CD4-positive, CD25-positive, alpha-beta regulatory T cell (primary cell): ENCODE data around the gene CARD10. TPM values are rescaled to one million over a fixed set of nuclear protein-coding genes. Genes with fewer than 3 reads are reported as not detected.

Source experiments
- ATAC-seq, 2 donors: fragments of 150-1000 bp; cut with Tn5 transposase; one replicate each; pipeline ENCODE4 v1.10.0; 2021; ENCODE audit warnings: low read depth in 2 of 2, moderate number of reproducible peaks in 2 of 2, moderate library complexity in 1 of 2
- DNase-seq, 3 donors: peaks; one replicate each; pipeline versions ENCODE4 v3.0.0 to v3.0.0-alpha.2; 2012 to 2022; ENCODE audit warnings: mixed read lengths in 1 of 3
- H3K27ac ChIP-seq: one replicate; pipeline ENCODE4 v1.7.0; 2013; ENCODE audit warnings: mild to moderate bottlenecking, low read length; ENCODE audit not compliant: insufficient read depth, poor library complexity, severe bottlenecking
- H3K27me3 ChIP-seq: one replicate; pipeline ENCODE4 v1.7.0; 2013; ENCODE audit warnings: low read length; ENCODE audit not compliant: control insufficient read depth, insufficient read depth
- H3K36me3 ChIP-seq: one replicate; pipeline ENCODE4 v1.7.0; 2013; ENCODE audit warnings: mild to moderate bottlenecking, low read length, moderate library complexity; ENCODE audit not compliant: control insufficient read depth, insufficient read depth
- H3K4me1 ChIP-seq: 2 replicates; pipeline ENCODE4 v1.7.0; 2013; ENCODE audit warnings: mild to moderate bottlenecking, low read length; ENCODE audit not compliant: insufficient read depth, control insufficient read depth, poor library complexity, severe bottlenecking
- H3K4me3 ChIP-seq: one replicate; pipeline ENCODE4 v1.7.0; 2013; ENCODE audit warnings: low read depth, mild to moderate bottlenecking, low read length, moderate library complexity
- H3K9me3 ChIP-seq, 2 experiments: 1 replicate in 1 of 2; 2 replicates in 1 of 2; pipeline ENCODE4 v1.7.0; 2013; ENCODE audit warnings: low read length in 2 of 2, mild to moderate bottlenecking in 1 of 2, moderate library complexity in 1 of 2; ENCODE audit not compliant: control insufficient read depth in 2 of 2
- H3K27ac Mint-ChIP-seq, 3 donors: one replicate each; pipeline ENCODE4 v1.8.0; 2020 to 2022; ENCODE audit warnings: mild to moderate bottlenecking in 3 of 3, mixed read lengths in 3 of 3, moderate library complexity in 2 of 3
- H3K27me3 Mint-ChIP-seq: one replicate; pipeline ENCODE4 v1.8.0; 2022; ENCODE audit warnings: mild to moderate bottlenecking, mixed read lengths
- H3K36me3 Mint-ChIP-seq: one replicate; pipeline ENCODE4 v1.8.0; 2020; ENCODE audit warnings: mixed read lengths
- H3K4me1 Mint-ChIP-seq, 4 donors: one replicate each; pipeline ENCODE4 v1.8.0; 2020 to 2022; ENCODE audit warnings: mixed read lengths in 4 of 4, mild to moderate bottlenecking in 1 of 4
- H3K4me3 Mint-ChIP-seq, 4 donors: one replicate each; pipeline ENCODE4 v1.8.0; 2020 to 2022; ENCODE audit warnings: mild to moderate bottlenecking in 4 of 4, mixed read lengths in 4 of 4, moderate library complexity in 3 of 4
- H3K9me3 Mint-ChIP-seq, 7 donors: one replicate each; pipeline ENCODE4 v1.8.0; 2020 to 2022; ENCODE audit warnings: mixed read lengths in 7 of 7, mild to moderate bottlenecking in 3 of 7, moderate library complexity in 2 of 7
- polyA plus RNA-seq, 4 donors: library from polyadenylated mRNA; unstranded; fragments of 300-500 nt; fragmentation: Illumina TruSeq; gene quantifications; one replicate each; pipeline ENCODE4 v1.2.3, GENCODE V29; 2021
- total RNA-seq: library from RNA; stranded (reverse); gene quantifications from one replicate; pipeline ENCODE4 v1.2.3, GENCODE V29; 2022

The CARD10 gene
- total and polyA plus RNA-seq, 5 donors from 2014 or later = not detected

DNA sequence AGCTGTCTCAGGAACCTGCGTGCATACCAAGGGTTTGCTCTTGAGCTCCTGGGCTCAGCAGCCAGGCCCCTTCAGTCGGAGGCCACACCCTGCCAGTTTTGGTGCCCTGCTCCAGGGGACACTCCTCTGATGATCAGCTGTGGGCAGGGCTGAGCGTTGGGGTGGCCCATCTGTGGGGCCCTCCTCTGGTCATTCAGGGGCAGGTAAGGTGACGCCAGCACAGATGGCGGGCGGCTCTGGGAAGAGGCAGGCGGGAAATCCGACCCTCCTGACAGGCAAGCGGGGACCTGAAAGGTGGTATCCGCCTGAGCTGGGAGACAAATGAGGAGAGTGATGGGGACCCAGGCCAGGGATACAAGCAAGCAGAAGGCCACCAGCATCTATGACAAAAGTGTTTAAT lies 29.2 kb downstream of the CARD10 start:
- H3K36me3 Mint-ChIP-seq = no peaks in the 10 kb centered on the region
- ATAC-seq = no peak
- H3K4me3 Mint-ChIP-seq = peak overlapping the region in 2 of 4 donors; percentile 38 to 58

DNA sequence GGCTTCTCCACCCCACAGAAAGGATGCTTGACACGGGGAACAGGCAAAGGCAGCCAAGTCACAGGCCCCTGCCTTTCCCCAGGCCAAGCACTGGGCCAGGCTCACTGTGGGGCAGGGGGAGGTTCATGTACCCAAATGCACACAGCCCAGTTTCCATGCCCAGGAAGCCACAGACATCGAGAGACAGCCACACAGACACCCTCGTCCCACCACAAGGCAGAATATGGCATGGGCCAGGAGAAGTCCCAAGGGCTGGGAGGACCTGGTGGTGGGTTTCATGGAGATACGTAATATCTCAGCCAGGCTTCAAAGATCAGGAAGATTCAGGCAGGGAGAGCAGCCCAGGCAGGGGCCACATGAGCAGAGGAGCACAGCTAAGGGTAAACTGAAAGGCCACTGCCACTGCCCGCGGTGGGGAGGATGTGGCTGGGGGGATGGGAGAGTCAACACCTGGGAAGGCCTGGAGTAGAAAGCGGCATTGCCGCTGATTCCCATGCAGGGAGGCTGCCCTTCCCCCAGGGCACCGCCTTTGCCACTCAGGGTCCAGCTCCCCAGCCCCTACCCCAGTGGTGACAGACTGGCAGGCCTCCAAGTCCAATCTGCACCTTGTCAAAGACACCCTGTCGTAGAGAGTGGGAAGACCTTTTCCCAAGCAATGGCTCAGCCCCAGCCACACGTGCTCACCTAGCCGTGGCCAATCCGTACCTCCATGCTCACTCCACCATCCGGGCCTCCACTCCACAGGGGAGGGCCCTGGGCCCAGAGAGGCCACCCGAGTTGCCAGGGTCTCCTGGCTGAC lies 30.7 kb downstream of the CARD10 start:
- peak overlapping the region in 2 of 3 donors; percentile 80 to 98 for H3K27ac Mint-ChIP-seq
- H3K9me3 Mint-ChIP-seq = peaks cover 0 to 1% (median 0%) of the 10 kb centered on the region in 7 donors
- Histone ChIP-seq H3K4me1 (peaks cover 40% of the 10 kb centered on the region), H3K9me3 (no peaks in the 10 kb centered on the region), H3K36me3 (no peaks in the 10 kb centered on the region), H3K4me3 (no peak overlapping the region), H3K27ac (no peak overlapping the region), H3K27me3 (no peaks in the 10 kb centered on the region)
- ATAC-seq (no peak), DNase-seq (no peak)
- H3K4me3 Mint-ChIP-seq = peak overlapping the region in 1 of 4 donors; percentile 13
- H3K4me1 Mint-ChIP-seq = peaks cover 0 to 70% (median 23%) of the 10 kb centered on the region in 4 donors
- H3K36me3 Mint-ChIP-seq = no peaks in the 10 kb centered on the region
- no peaks in the 10 kb centered on the region for H3K27me3 Mint-ChIP-seq

More for the DNA sequence above, 29.2 kb downstream of the CARD10 start:
- Histone ChIP-seq H3K9me3 (no peaks in the 10 kb centered on the region), H3K36me3 (no peaks in the 10 kb centered on the region), H3K27me3 (no peaks in the 10 kb centered on the region), H3K4me3 (no peak overlapping the region), H3K4me1 (peaks cover 26% of the 10 kb centered on the region), H3K27ac (no peak overlapping the region)
- Mint-ChIP-seq H3K27me3 (no peaks in the 10 kb centered on the region), H3K27ac (peak overlapping the region in 2 of 3 donors; percentile 44 to 84), H3K9me3 (no peaks in the 10 kb centered on the region), H3K4me1 (peaks cover 0 to 59% (median 23%) of the 10 kb centered on the region in 4 donors)
- no peak for DNase-seq

DNA sequence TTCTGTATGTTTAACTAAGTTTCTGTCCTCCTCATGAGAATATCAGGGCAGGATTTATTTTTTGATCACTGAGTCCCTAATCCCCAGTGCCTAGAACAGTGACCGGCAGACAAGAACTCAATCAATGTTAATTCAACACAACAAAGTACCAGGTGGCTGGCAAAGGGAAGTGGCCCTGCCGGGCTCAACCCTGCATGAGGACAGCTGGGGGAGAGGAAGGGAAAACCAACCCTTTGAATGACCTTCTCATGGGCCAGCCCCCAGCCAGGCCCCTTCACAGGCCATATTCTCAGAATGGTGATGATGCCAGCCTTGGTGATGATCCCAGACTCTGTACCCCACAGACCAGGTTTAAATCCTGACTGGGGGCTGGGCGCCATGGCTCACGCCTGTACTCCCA lies 31.6 kb downstream of the CARD10 start:
- Histone ChIP-seq H3K27me3 (no peaks in the 10 kb centered on the region), H3K27ac (peak overlapping the region; percentile 86), H3K36me3 (peaks cover 3% of the 10 kb centered on the region), H3K9me3 (no peaks in the 10 kb centered on the region), H3K4me3 (no peak overlapping the region), H3K4me1 (peaks cover 50% of the 10 kb centered on the region)
- H3K27me3 Mint-ChIP-seq = no peaks in the 10 kb centered on the region
- H3K36me3 Mint-ChIP-seq = peaks cover 4% of the 10 kb centered on the region
- H3K27ac Mint-ChIP-seq = peak overlapping the region; percentile 93 to 98 (median 95)
- ATAC-seq (no peak), DNase-seq (no peak)
- peaks cover 0 to 1% (median 0%) of the 10 kb centered on the region in 7 donors for H3K9me3 Mint-ChIP-seq
- peaks cover 0 to 70% (median 24%) of the 10 kb centered on the region in 4 donors for H3K4me1 Mint-ChIP-seq
- peak overlapping the region; percentile 91 to 99 (median 97) for H3K4me3 Mint-ChIP-seq

DNA sequence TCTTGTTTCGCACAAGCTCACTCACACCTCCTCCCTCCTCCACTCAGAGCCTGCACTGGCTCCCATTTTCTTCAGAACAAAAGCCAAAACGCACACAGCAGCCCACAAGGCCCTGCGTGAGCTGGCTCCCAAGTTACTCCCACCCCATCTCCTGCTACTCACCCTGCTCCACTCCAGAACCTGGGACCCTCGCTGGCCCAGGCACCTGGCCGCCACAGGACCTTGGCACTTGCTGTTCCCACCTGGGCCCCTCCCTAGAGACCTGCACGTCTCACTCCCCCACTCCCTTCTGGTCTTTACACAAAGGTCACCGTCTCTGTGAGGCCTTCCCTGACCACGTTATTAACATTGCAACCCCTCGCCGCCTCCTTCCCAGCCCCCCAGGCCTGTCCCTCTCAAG lies 32.1 kb downstream of the CARD10 start:
- peaks cover 0 to 1% (median 0%) of the 10 kb centered on the region in 7 donors for H3K9me3 Mint-ChIP-seq
- H3K27ac Mint-ChIP-seq = peak overlapping the region; percentile 93 to 98 (median 95)
- no peaks in the 10 kb centered on the region for H3K9me3 ChIP-seq
- peaks cover 9% of the 10 kb centered on the region for H3K36me3 Mint-ChIP-seq
- no peak for DNase-seq
- H3K27me3 ChIP-seq = no peaks in the 10 kb centered on the region
- peaks cover 54% of the 10 kb centered on the region for H3K4me1 ChIP-seq
- no peaks in the 10 kb centered on the region for H3K27me3 Mint-ChIP-seq
- H3K36me3 ChIP-seq = peaks cover 3% of the 10 kb centered on the region
- peak overlapping the region; percentile 91 to 99 (median 97) for H3K4me3 Mint-ChIP-seq
- H3K4me1 Mint-ChIP-seq = peaks cover 0 to 74% (median 27%) of the 10 kb centered on the region in 4 donors
- H3K27ac ChIP-seq = peak overlapping the region; percentile 86
- ATAC-seq = no peak
- no peak overlapping the region for H3K4me3 ChIP-seq

DNA sequence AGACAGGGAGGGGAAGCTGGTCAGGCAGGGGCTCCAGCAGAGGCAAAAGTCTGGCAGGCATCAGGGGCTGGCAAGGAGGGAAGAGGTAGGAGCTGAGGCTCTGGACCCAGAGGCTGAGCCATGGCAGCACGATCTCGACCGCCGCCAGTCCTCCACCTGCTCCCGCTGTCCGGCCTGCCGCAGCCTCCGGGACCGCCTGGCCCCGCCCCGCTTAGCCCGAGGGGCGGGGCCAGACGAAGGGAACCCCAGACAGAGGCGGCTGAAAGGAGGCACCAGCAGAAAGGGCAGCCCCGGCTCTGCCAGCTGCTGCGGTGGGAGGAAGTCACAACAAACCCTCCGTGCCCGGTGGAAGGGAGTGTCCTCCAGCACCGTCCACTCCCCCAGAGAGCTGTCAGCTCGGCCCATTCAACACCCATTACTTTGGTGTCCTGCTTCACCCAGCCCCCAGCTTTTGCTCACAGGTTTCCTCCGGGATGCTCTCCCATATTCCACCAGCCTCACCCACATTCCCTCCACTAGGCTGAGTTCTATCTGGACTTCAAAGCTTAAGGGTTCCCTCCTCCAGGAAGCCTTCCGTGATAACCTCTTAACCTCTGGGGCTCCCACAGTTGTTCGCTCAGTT lies 32.9 kb downstream of the CARD10 start, which contains the start of gene MFNG:
Gene MFNG, minus strand, starts transcription at position 161 of the 622 bp plus-strand sequence. CDS start 207 bp downstream, outside the sequence.
- DNase-seq = peak; percentile 63 to 89 (median 69)
- H3K9me3 ChIP-seq = no peaks in the 10 kb centered on the region
- peaks cover 0 to 78% (median 28%) of the 10 kb centered on the region in 4 donors for H3K4me1 Mint-ChIP-seq
- H3K4me3 ChIP-seq = peak within 1 kb of the TSS; percentile 81
- peak within 1 kb of the TSS; percentile 95 to 99 (median 97) for H3K27ac Mint-ChIP-seq
- peak within 1 kb of the TSS; percentile 86 for H3K27ac ChIP-seq
- H3K4me1 ChIP-seq = peaks cover 62% of the 10 kb centered on the region
- ATAC-seq = peak; percentile 48 to 51
- peak within 1 kb of the TSS; percentile 91 to 99 (median 97) for H3K4me3 Mint-ChIP-seq
- H3K27me3 ChIP-seq = no peaks in the 10 kb centered on the region
- H3K9me3 Mint-ChIP-seq = peaks cover 0 to 1% (median 0%) of the 10 kb centered on the region in 7 donors
- H3K36me3 ChIP-seq = peaks cover 3% of the 10 kb centered on the region
- peaks cover 10% of the 10 kb centered on the region for H3K36me3 Mint-ChIP-seq
- H3K27me3 Mint-ChIP-seq = no peaks in the 10 kb centered on the region

DNA sequence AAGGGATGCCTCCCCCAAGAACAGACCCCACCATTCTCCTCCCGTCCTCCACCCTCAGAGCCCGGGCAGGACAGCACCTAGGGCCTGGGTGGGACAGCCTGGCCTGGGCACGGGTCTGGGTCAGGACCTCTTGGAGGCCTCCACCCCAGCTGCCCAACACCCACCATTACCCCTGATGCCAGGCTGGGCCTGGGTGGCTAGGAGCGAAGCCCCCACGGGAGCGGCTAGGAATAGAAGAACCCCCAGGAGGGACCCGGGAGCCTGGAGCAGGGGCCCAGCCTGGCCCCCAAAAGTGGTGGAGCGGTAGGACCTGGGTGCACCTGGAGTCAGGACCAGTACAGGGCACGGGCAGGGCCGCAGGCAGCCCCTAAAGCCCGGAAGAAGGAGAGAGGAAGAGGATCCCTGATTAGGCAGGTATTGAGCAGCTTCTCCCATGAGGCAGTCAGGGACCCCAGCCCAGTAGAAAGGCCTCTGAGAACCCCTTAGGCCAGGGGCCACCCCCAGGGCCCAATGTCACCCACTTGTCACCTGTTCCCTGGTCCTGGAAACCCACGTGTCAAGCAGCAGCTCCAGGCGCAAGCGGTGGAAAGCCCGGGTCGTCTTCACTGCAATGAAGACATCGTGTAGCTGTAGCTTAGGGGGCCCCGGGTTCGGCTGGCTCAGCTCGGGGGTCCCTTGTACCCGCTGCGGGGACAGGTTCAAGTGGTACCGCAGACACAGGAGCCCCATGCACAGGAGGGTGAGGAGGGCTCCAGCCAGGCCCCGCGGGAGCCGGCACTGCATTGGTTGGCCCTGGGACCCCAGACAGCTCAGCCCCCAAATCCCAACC lies 33.6 kb downstream of the CARD10 start:
- Histone ChIP-seq H3K36me3 (peaks cover 11% of the 10 kb centered on the region), H3K27me3 (no peaks in the 10 kb centered on the region), H3K27ac (peak overlapping the region; percentile 86), H3K4me1 (peaks cover 65% of the 10 kb centered on the region), H3K4me3 (peak overlapping the region; percentile 81), H3K9me3 (no peaks in the 10 kb centered on the region)
- DNase-seq (peak in 2 of 3 donors; percentile 14 to 41), ATAC-seq (no peak)
- Mint-ChIP-seq H3K4me3 (peak overlapping the region; percentile 91 to 99 (median 97)), H3K9me3 (peaks cover 0 to 1% (median 0%) of the 10 kb centered on the region in 7 donors), H3K4me1 (peaks cover 5 to 81% (median 34%) of the 10 kb centered on the region in 4 donors), H3K36me3 (peaks cover 15% of the 10 kb centered on the region), H3K27ac (peak overlapping the region; percentile 95 to 99 (median 97)), H3K27me3 (no peaks in the 10 kb centered on the region)
